Stimulated activated naive CD8-positive, alpha-beta T cell treated with anti-CD3 and anti-CD28 coated beads, Interleukin-15, Interleukin-2, amounts not matched to agents 100 U/mL and 50 U/mL, for 24 hours (primary cell): ENCODE data around the gene VKORC1L1.
"Not testable (repeated sequence)": the region's sequence is repeated elsewhere in the genome, so short reads cannot be mapped to it uniquely, and the experiment has no call there.

ENCODE experiments used
- ATAC-seq: fragments of 150-1000 bp; cut with Tn5 transposase; one replicate; pipeline ENCODE4 v1.10.0; 2021
- DNase-seq: peaks from one replicate; pipeline ENCODE4 v3.0.0; 2021

The VKORC1L1 gene

GRCh38 chr7:65938336-65938895 is 65.5 kb downstream of the VKORC1L1 start:
- ATAC-seq = no peak

GRCh38 chr7:65945787-65946186 is 72.9 kb downstream of the VKORC1L1 start:
- not testable (repeated sequence) for ATAC-seq, DNase-seq

More at GRCh38 chr7:65938336-65938895, 65.5 kb downstream of the VKORC1L1 start:
- no peak for DNase-seq

GRCh38 chr7:65946904-65947303 is 74.0 kb downstream of the VKORC1L1 start:
- no peak for ATAC-seq
- DNase-seq = no peak

GRCh38 chr7:65951837-65952578 is 79.1 kb downstream of the VKORC1L1 start:
- no peak for DNase-seq
- ATAC-seq = no peak

- no peak for ATAC-seq
- no peak for DNase-seq
Measured at GRCh38 chr7:65953001-65953720, 80.3 kb downstream of the VKORC1L1 start.

GRCh38 chr7:65953890-65954450 is 81.1 kb downstream of the VKORC1L1 start:
- no peak for ATAC-seq

GRCh38 chr7:65955718-65956117 is 82.8 kb downstream of the VKORC1L1 start:
- DNase-seq = no peak
- no peak for ATAC-seq

More at GRCh38 chr7:65953890-65954450, 81.1 kb downstream of the VKORC1L1 start:
- DNase-seq = no peak

GRCh38 chr7:65960351-65961074 is 87.6 kb downstream of the VKORC1L1 start:
- ATAC-seq (no peak), DNase-seq (no peak)

GRCh38 chr7:65962033-65962432 is 89.2 kb downstream of the VKORC1L1 start:
- ATAC-seq (peak; percentile 22), DNase-seq (no peak)

GRCh38 chr7:65964671-65965070 is 91.8 kb downstream of the VKORC1L1 start:
- ATAC-seq, DNase-seq: not testable (repeated sequence)

- no peak for DNase-seq
Measured at GRCh38 chr7:65966146-65966545, 93.3 kb downstream of the VKORC1L1 start.

GRCh38 chr7:65967361-65968155 is 94.7 kb downstream of the VKORC1L1 start:
- ATAC-seq = no peak
- DNase-seq = no peak

More at GRCh38 chr7:65966146-65966545, 93.3 kb downstream of the VKORC1L1 start:
- no peak for ATAC-seq

GRCh38 chr7:65968256-65969185 is 95.6 kb downstream of the VKORC1L1 start:
- ATAC-seq = no peak

GRCh38 chr7:65971021-65971420 is 98.1 kb downstream of the VKORC1L1 start:
- no peak for DNase-seq
- ATAC-seq = no peak

More at GRCh38 chr7:65968256-65969185, 95.6 kb downstream of the VKORC1L1 start:
- DNase-seq = no peak

GRCh38 chr7:65972976-65973375 is 100.1 kb downstream of the VKORC1L1 start:
- DNase-seq = no peak
- no peak for ATAC-seq

- ATAC-seq = no peak
- DNase-seq = no peak
Measured at GRCh38 chr7:65974191-65974801, 101.4 kb downstream of the VKORC1L1 start.

- no peak for ATAC-seq
- no peak for DNase-seq
Measured at GRCh38 chr7:65974876-65975275, 102.0 kb downstream of the VKORC1L1 start.

- DNase-seq = no peak
- ATAC-seq = no peak
Measured at GRCh38 chr7:65975814-65976445, 103.1 kb downstream of the VKORC1L1 start.

- ATAC-seq (no peak), DNase-seq (no peak)
Measured at GRCh38 chr7:65976659-65977196, 103.9 kb downstream of the VKORC1L1 start.
